ENCODE measurements around the gene FAM151B. TPM values are rescaled to one million over a fixed set of nuclear protein-coding genes. Genes with fewer than 3 reads are reported as not detected.

FAM151B gene
- total and polyA plus RNA-seq, 2 of the 8 experiments (the other 6 are each of a cell fraction or from before 2014, with no cell fraction given): 0.62 to 1.1 TPM

- TF ChIP-seq CBX8 (IDR thresholded peaks at IDR 0.05; ENCODE audit: borderline replicate concordance, low read depth, low read length) (no peak), SIN3A (conservative IDR thresholded peaks at IDR 0.05 in 1 of 2, IDR thresholded peaks at IDR 0.05 in 1 of 2; ENCODE audit: low read depth in 1 of 2, low read length in 2 of 2) (no peak), ATF2 (IDR thresholded peaks at IDR 0.05; ENCODE audit: low read length) (no peak), EZH2 (IDR thresholded peaks at IDR 0.05; ENCODE audit: low read depth, low read length, severe bottlenecking) (no peak), NANOG (IDR thresholded peaks at IDR 0.05; ENCODE audit: insufficient read depth, low read depth, low read length, poor library complexity, severe bottlenecking) (no peak), CTBP2 (IDR thresholded peaks at IDR 0.05; ENCODE audit: borderline replicate concordance, insufficient read depth, insufficient read length, low read length) (no peak)
Measured at GRCh38 chr5:80516826-80517225, 28.9 kb downstream of the FAM151B start (continued).
